GM19452 (cell line): ENCODE results near the gene PIP4K2A.
A peak's percentile ranks its signal among the peaks of the same experiment; 100 is the strongest.
"Not testable (repeated sequence)": the region's sequence is repeated elsewhere in the genome, so short reads cannot be mapped to it uniquely, and the experiment has no call there.

ENCODE experiments used
- ATAC-seq: cut with Tn5 transposase; IDR thresholded peaks from one replicate; pipeline ENCODE4 v1.9.1; 2021; ENCODE audit not compliant: unreplicated experiment

Gene PIP4K2A

GRCh38 chr10:22531008-22531407 is 183.4 kb downstream of the PIP4K2A start:
- no peak for ATAC-seq

- ATAC-seq: no peak
Measured at GRCh38 chr10:22527520-22527919, 186.9 kb downstream of the PIP4K2A start.

GRCh38 chr10:22524333-22524732 is 190.0 kb downstream of the PIP4K2A start:
- not testable (repeated sequence) for ATAC-seq

GRCh38 chr10:22520645-22521044 is 193.7 kb downstream of the PIP4K2A start:
- not testable (repeated sequence) for ATAC-seq

GRCh38 chr10:22518167-22518724 is 196.1 kb downstream of the PIP4K2A start:
- ATAC-seq: no peak

- ATAC-seq: no peak
Measured at GRCh38 chr10:22515009-22515408, 199.4 kb downstream of the PIP4K2A start.

GRCh38 chr10:22514414-22514758 is 200.0 kb downstream of the PIP4K2A start:
- ATAC-seq: not testable (repeated sequence)

- ATAC-seq: not testable (repeated sequence)
Measured at GRCh38 chr10:22513483-22514413, 200.6 kb downstream of the PIP4K2A start.

- ATAC-seq: not testable (repeated sequence)
Measured at GRCh38 chr10:22512015-22512414, 202.4 kb downstream of the PIP4K2A start.

GRCh38 chr10:22508214-22508613 is 206.2 kb downstream of the PIP4K2A start:
- not testable (repeated sequence) for ATAC-seq

- ATAC-seq: peak; percentile 64
Measured at GRCh38 chr10:22505911-22506685, 208.3 kb downstream of the PIP4K2A start.

- no peak for ATAC-seq
Measured at GRCh38 chr10:22504766-22505165, 209.6 kb downstream of the PIP4K2A start.

- ATAC-seq: no peak
Measured at GRCh38 chr10:22503315-22504088, 210.9 kb downstream of the PIP4K2A start.

- ATAC-seq: no peak
Measured at GRCh38 chr10:22501863-22502262, 212.5 kb downstream of the PIP4K2A start.

- ATAC-seq: no peak
Measured at GRCh38 chr10:22501413-22501812, 213.0 kb downstream of the PIP4K2A start.

- ATAC-seq: no peak
Measured at GRCh38 chr10:22500656-22501340, 213.6 kb downstream of the PIP4K2A start.

GRCh38 chr10:22499973-22500372 is 214.4 kb downstream of the PIP4K2A start:
- not testable (repeated sequence) for ATAC-seq

GRCh38 chr10:22495396-22495795 is 219.0 kb downstream of the PIP4K2A start:
- ATAC-seq: no peak

GRCh38 chr10:22494007-22494406 is 220.4 kb downstream of the PIP4K2A start:
- no peak for ATAC-seq

GRCh38 chr10:22491931-22492615 is 222.3 kb downstream of the PIP4K2A start:
- ATAC-seq: peak; percentile 60
